ENCODE measurements around the gene RUNX1.

- TF ChIP-seq CTCF (IDR thresholded peaks at IDR 0.05): no peak
- no peak for TF ChIP-seq EZH2 (IDR thresholded peaks at IDR 0.05; ENCODE audit: borderline replicate concordance, insufficient read depth, low read depth, low read length, poor library complexity, severe bottlenecking)
Measured at GRCh38 chr21:34922479-34922878, 126.6 kb downstream of the RUNX1 start.

Data from B cell (primary cell).